ENCODE measurements around the gene MED26.
A peak's percentile ranks its signal among the peaks of the same experiment; 100 is the strongest.
"Not testable (repeated sequence)": the region's sequence is repeated elsewhere in the genome, so short reads cannot be mapped to it uniquely, and the experiment has no call there.

The MED26 gene, protein sequence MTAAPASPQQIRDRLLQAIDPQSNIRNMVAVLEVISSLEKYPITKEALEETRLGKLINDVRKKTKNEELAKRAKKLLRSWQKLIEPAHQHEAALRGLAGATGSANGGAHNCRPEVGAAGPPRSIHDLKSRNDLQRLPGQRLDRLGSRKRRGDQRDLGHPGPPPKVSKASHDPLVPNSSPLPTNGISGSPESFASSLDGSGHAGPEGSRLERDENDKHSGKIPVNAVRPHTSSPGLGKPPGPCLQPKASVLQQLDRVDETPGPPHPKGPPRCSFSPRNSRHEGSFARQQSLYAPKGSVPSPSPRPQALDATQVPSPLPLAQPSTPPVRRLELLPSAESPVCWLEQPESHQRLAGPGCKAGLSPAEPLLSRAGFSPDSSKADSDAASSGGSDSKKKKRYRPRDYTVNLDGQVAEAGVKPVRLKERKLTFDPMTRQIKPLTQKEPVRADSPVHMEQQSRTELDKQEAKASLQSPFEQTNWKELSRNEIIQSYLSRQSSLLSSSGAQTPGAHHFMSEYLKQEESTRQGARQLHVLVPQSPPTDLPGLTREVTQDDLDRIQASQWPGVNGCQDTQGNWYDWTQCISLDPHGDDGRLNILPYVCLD

DNA sequence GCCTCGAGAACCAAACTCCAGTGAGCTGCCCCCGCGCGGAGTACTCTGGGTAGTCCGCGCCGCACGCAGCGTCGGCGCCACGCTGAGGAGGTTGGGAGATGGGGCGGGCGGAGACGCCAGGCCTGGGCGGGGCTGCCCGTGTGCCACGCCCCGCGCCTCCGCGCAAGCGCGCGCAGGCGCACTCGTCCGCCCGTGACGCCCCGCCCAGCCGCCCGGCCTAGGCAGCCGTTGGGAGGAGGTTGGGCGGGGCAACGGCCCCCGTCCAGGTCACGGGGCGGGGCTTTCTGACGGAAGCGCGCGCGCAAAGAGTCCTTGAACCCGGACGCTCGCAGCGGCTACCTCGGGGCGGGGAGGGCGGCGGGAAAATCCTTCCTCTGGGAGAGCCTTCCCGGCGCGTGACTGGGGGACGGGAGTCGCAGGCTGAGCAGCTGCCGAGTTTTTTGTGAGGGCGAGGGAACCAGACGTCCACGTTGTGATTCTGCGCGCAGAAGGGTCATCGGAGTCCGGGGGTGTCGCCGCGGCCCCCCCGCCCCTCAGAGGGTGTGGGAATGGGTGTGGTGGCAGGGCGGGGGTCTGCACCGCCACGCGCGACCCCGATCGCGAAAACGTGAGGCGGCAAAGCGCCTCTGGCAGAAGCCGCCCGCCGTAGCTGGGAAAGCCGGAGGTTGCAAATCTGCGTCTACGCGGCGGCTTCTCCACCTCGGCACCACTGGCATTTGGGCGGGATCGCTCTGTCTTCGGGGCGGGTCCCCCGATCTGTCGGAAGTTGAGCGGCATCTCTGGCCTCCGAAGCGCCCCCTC, at the start of gene MED26:
Gene MED26 (minus strand): TSS at position 22 of the 801 bp plus-strand sequence. CDS start 261 bp downstream, outside the sequence.
- DNase-seq (ENCODE audit: low read depth, low spot score): peak; percentile 95

DNA sequence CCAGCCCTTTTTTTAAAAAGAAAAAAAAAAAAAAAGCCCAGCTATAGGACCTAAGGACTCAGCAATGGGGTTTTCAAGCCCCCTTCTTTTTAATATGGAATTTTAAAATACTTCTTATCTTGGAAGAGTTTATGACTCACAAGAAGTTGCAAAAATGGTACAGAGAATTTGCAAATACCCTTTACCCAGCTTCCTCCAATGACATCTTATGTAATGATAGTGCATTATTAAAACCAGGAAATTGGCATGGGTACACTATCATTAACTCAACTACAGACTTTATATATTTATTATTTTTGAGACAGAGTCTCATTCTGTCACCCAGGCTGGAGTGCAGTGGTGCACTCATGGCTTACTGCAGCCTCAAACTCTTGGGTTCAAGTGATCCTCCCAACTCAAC, 49.1 kb upstream of the MED26 start:
- DNase-seq (ENCODE audit: low read depth, low spot score): no peak

DNA sequence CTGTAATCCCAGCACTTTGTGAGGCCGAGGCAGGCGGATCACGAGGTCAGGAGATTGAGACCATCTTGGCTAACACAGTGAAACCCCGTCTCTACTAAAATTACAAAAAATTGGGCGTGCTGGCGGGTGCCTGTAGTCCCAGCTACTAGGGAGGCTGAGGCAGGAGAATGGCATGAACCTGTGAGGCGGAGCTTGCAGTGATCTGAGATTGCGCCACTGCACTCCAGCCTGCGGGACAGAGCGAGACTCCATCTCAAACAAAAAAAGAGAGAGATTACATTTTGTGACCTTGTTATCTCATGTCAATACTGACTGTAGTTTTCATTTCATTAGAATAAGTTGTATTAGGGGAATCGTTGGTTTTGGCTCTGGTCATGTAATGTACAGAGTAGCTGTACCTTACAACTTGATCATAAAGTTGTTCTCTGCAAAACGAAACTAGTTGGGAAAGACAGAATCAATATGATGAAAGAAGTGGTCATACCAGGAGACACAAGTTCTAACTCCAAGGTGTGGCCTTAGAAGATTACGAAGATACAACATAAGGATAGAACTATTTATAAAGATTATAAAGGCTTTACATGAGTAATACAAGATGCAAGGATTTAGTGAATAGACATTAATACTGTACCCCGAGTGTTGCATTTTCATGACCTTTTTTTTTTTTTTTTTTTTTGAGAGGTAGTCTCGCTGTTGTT, 48.2 kb upstream of the MED26 start:
- DNase-seq (ENCODE audit: low read depth, low spot score): no peak

DNA sequence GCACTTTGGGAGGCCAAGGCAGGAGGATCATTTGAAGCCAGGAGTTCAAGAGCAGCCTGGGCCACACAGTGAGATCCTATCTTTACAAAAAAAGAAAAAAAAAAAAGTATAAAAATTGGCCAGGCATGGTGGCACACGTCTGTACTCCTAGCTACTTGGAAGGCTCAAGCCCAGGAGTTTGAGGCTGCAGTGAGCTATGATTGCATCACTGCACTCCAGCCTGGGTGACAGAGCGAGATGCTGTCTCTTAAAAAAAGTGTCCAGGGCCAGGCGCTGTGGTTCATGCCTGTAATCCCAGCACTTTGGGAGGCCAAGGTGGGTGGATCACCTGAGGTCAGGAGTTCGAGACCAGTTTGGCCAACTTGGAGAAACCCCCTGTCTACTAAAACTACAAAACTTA, 45.8 kb upstream of the MED26 start:
- not testable (repeated sequence) for DNase-seq (ENCODE audit: low read depth, low spot score)

DNA sequence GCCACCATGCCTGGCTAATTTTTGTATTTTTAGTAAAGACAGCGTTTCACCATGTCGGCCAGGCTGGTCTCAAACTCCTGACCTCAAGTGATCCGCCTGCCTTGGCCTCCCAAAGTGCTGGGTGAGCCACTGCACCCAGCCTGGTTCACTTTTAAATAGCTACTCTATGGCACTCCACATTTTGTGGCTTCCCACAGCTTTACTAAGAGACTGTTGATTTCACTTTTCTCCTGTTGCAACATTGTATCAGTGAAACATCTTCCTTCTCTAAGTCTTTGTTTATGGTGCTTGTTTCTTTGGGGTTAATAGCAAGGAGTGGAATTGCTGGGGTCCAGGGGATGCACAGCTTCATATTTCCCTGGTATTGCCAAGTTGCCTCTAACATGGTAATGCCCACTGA, 45.2 kb upstream of the MED26 start:
- no peak for DNase-seq (ENCODE audit: low read depth, low spot score)

DNA sequence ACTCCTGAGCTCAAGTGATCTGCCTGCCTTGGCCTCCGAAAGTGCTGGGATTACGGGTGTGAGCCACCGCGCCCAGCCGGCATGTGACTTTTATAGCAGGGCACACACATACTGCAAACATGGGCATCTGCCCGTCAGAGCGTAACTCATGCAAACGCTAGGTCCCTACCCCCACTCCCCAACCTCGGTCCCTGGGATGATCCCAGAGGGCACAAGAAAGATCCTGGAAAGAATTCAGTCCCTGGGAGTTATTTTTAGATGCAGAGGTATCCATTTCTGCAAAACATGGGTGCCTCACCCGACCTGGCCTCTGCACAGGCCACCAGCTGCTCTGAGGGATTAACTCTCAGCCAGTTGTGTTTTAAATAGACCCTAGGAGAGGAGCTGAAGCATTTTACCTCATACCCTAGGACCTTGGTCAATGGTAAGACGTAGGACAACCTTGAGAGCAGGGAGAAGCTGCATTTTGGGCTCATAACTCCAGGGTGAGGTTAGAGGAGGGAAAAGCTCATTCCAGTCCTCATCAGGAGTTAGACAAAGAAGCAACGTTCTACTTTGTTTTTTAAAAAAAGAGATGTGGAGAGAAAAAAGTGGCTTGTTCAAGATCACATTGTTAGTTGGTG, 43.8 kb upstream of the MED26 start:
- DNase-seq (ENCODE audit: low read depth, low spot score): no peak

DNA sequence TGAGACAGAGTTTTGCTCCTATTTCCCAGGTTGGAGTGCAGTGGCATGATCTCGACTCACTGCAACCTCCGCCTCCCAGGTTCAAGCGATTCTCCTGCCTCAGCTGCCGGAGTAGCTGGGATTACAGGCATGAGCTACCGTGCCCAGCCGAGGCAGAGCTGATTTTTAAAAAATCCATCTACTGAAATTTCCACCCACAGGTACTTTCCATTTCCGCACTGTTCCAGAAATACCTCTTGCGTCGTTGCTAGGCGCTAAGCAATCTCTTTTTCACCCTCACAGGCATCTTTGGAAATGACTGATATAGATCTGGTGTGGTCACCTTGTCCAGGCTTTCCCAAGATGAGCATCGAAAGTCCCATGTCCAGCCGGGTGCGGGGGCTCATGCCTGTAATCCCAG, 42.3 kb upstream of the MED26 start:
- DNase-seq (ENCODE audit: low read depth, low spot score): no peak

DNA sequence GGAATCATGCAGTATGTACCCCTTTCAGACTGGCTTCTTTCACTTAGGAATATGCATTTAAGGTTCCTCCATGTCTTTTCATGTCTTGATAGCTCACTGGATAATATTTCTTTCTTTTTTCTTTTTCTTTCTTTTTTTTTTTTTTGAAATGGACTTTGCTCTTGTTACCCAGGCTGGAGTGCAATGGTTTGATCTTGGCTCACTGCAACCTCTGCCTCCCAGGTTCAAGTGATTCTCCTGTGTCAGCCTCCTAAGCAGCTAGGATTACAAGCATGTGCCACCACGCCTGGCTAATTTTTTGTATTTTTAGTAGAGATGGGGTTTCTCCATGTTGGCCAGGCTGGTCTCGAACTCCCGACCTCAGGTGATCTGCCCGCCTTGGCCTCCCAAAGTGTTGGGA, 40.7 kb upstream of the MED26 start:
- DNase-seq (ENCODE audit: low read depth, low spot score): not testable (repeated sequence)

DNA sequence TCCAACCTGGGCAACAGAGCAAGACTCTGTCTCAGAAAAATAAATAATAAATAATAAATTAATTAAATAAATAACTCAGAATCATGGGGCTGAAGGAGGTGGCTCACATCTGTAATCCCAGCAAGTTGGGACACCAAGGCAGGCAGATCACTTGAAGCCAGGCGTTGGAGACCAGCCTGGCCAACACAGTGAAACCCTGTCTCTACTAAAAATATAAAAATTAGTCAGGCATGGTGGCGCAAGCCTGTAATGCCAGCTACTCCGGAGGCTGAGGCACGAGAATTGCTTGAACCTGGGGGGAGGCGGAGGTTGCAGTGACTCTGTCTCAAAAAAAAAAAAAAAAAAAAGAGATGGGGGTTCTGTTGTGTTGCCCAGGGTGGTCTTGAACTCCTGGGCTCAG, 40.2 kb upstream of the MED26 start:
- DNase-seq (ENCODE audit: low read depth, low spot score): no peak

DNA sequence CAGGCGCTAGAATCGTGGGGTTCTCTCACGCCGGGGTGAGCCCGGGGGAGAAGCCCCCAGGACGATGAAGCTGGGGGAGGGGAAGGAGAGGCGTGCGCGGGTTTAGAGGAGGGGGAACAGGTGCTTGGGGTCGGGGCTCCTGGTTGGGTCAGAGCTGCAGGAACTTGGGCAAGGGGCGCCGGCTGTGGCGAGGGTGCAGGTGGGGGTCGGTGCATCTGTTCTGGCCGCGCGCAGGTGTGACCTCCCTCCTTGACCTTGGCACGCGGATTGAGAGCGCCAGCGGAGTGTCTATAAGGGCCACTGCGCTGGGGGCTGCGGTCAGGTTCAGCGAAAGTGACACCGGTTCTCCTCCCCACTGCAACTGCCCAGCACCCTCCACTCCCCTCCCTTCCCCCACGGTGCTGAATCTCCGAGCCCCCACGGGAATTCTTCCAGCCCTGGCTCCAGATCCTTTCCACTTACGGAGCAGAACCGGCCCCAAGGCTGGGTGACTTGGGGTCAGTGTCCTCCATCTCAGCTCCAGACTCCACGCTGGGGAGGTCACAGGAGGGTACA, 33.6 kb upstream of the MED26 start:
- DNase-seq (ENCODE audit: low read depth, low spot score): peak; percentile 4

DNA sequence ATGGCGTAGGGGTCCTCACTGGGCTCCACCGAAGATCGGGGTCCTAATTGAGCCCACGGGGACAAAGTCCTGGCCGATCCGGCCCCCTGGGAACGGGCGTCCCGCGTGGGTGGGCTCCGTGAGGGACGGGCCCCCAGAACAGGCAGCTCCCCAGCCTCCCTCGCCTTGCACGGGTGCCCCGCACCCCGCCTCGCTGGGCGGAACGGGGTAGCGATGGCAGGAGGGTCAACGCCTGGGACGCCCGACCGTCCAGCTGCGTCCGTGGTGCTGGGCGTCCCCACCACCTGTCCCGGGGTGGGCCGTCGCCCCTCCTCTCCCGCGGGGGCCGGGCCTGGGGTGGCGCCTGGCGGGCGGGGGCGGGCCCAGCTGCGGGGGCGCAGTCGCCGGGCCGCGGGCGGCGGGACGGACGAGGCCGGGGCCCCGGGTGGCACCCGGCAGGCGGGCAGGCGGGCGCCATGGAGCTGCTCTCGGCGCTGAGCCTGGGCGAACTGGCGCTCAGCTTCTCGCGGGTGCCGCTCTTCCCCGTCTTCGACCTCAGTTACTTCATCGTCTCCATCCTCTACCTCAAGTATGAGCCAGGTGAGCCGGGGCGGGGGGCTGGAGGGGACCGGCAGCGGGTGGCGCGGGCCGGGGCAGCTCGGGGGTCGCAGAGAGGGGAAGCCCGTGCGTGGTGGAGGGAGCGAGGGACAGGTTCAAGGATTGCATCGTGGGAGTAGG, 32.9 kb upstream of the MED26 start, which contains the start of gene TMEM38A:
Gene TMEM38A (plus strand): TSS at position 377 of the 717 bp plus-strand sequence. CDS start 79 bp downstream, at position 456.
- DNase-seq (ENCODE audit: low read depth, low spot score): peak; percentile 8

DNA sequence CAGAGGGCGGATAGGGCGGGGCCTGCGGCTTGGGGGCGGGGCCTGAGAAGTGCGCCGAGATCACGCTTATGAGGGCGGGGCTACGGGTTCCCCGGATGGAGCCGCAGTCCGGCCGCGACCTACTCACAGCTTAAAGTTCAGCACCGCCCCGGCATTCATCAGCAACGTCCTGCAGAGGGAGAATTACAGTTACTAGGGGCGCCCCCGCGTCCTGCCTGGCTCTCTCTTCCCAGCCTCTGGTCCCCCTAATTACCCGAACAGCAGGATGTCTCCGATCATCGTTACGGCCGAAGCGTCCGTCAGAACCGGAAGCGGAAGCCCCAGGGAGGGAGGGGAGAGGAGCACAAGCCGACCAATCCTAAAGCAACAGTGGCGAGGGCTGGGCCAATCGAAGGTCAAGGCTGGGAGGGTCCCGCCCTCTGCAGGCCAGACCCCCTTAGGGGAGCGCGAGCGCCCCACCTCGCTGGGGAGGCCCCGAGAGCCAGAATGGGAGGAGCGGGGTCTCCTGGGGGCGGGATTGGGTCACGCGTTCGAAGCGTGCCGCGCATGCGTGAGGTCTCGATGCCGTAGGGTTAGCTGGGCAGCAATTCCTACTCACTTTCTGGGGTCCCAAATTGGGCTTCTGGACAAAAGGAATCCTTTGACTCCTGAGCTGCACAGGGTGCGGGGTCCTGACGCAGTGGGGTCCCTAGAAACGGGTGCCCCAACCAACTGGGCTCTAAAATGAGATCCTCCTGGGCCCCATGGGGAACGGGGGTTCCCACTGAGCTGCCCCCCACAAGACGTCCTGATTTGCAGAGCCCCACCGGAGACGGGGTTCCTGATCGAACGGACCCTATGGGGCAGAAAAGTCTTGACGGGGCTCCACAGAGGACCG, 32.1 kb upstream of the MED26 start, which contains the start of gene SMIM7:
Gene SMIM7 (minus strand): TSS at position 313 of the 877 bp plus-strand sequence. CDS start 34 bp downstream, at position 279.
- DNase-seq (ENCODE audit: low read depth, low spot score): peak; percentile 99

DNA sequence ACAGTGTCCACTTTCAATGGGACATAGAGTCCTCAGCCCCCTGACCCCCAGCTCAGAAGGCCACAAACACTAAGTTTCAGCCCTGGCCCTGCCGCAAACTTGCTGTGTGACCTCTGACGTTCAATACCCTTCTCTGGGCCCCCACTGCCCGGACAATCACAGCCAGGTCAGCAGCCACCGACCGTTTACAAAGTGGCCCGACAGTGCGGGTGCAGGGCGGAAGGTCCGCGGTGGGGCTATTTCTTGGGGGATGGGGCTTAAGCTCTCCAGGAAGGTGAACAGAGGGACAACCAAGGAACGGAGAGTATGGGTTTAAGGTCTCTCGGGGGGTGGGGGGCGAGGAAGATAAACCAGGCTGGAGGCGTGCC, 31.4 kb upstream of the MED26 start:
- no peak for DNase-seq (ENCODE audit: low read depth, low spot score)

DNA sequence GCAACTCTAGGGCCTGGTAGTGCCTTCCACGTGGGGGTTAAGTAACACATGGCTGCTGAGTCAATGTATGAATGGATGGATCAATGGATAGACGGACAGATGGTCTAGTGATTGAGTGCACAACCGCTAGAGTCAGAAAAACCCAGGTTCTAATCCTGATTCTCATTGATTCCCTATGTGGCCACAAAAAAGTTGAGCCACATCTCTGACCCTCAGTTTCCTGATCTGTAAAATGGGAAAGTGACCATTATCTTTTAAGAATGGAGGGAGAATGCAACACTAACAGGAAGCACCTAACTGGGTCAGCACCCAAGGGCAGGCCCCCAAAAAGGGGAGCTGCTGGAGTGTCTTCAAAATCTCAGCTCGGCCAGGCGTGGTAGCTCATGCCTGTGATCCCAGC, 29.4 kb upstream of the MED26 start:
- no peak for DNase-seq (ENCODE audit: low read depth, low spot score)

DNA sequence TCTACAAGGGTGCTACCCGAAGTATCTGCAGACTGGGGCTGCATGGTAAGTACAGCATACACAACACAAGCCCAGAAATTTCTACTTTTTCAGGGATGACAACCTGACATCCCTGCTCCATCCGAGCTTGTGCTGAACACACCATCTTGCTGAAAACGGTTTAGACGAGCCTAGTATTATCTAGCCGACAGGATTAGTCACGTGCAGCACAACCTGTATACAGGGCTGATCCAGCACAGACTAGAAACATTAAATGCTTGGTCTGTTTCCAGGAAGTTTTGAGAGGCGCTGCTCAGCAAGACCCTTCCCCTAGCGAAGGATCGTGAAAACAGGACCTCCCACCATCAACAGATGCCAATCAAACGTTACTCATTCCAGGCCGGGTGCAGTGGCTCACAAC, 27.7 kb upstream of the MED26 start:
- no peak for DNase-seq (ENCODE audit: low read depth, low spot score)

DNA sequence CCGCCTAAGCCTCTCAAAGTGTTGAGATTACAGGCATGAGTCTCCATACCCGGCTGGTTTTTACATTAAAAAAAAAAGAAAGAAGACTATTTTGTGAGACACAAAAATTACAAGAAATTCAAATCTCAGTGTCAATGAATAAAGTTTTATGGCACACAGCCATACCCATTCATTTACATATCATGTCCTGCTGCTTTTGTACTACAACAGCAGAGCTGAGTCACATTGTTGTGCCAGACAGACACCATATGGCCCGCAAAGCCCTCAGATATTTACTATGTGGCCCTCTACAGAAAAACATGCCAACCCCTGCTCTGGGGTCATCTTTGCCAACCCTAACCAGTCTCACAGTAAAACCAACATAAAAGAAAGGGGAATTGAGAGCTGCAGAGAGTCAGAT, 26.6 kb upstream of the MED26 start:
- no peak for DNase-seq (ENCODE audit: low read depth, low spot score)

DNA sequence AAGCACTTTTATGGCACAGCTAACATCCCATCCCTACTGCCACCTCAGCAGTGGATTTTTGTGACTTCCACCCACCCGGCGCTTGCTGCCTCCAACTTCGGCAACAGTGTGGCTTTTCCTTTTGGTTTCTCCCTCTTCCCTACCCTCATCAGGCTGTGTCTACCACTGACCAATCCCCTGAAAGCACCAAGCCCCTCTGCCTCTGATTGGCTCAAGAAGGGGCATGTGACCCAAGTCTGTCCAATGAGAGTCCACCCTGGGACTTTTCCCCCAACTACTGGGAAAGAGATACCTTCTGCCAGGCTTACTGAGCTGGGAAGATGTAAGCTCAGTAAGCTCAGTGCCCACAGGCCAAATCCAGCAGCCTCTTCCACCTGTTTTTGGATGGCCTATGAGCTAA, 26.1 kb upstream of the MED26 start:
- peak; percentile 15 for DNase-seq (ENCODE audit: low read depth, low spot score)

DNA sequence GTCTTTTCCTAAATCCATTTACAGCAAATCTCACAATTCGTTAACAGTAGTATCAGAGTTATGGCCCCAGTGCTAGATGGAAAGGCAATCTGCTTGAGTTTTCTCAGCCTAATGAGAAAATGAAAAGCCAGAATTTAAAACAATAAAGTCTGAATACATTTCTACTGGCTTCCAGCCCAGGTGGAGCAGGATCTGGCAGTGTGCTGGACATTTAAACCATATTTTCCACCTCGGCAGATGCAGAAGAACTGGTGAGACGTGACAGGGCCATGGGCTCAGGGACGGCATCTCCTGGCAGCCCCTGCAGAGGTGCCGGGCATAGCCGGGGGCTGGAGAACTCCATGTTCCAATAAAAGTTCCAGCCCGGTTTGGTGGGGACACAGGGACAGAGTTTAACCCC, 24.9 kb upstream of the MED26 start:
- no peak for DNase-seq (ENCODE audit: low read depth, low spot score)

Data from ELF-1 (cell line).